22Rv1 (cell line): Measurements from ENCODE around the gene CAPN1.

Experiments used
- H3K27ac ChIP-seq: fragments of 450-650 bp; 2 replicates; pipeline ENCODE4 v1.5.1; 2017
- CTCF ChIP-seq: fragments of 450-650 bp; IDR thresholded peaks from 2 replicates; pipeline ENCODE4 v1.5.1; 2017; ENCODE audit warnings: mild to moderate bottlenecking
- ZFX ChIP-seq: fragments of 450-650 bp; IDR thresholded peaks from 2 replicates; pipeline ENCODE4 v1.6.1; 2017; ENCODE audit warnings: antibody characterized with exemption, borderline replicate concordance

Gene CAPN1

GRCh38 chr11:65260302-65260701 is 78.6 kb downstream of the CAPN1 start:
- no peak overlapping the region for H3K27ac ChIP-seq
- TF ChIP-seq ZFX (no peak), CTCF (no peak)

GRCh38 chr11:65260756-65261590 is 79.2 kb downstream of the CAPN1 start:
- TF ChIP-seq ZFX = no peak
- no peak for TF ChIP-seq CTCF
- H3K27ac ChIP-seq = peak overlapping the region; percentile 88
